RKO (cell line): ENCODE results near the gene VARS2.
"Not testable (repeated sequence)": the region's sequence is repeated elsewhere in the genome, so short reads cannot be mapped to it uniquely, and the experiment has no call there.

ENCODE experiments used
- DNase-seq: peaks from one replicate; pipeline ENCODE4 v3.0.0-alpha.2; 2016; ENCODE audit warnings: low spot score

Gene VARS2

GRCh38 chr6:30898750-30899360 lies 15.2 kb upstream of the VARS2 start:
- no peak for DNase-seq

DNA sequence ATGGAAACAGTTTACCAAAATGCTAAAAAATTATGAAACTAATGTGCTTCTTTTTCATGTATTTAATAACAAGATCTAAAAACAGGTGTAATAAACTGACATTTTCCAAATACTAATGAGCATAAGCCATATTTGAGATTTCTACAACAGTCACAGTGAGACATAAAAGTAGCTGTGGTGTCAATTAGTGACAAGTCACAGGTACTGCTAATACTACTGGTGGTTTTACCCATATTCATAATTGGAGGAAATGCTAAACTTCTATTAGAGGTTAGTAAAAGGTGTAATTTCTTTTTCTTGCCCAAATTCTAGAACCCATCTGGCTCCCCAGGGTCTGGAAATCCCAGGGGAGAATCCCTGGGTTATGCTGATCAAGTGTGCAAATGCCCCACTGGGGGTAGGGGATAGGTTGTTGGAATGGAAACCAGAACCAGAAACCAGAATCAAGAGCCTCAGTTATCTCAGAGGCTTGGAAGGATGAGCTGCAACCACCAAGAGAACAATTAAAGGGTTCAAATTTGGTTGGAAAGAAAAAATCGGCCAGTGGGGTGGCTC lies 13.1 kb upstream of the VARS2 start:
- DNase-seq: no peak

- no peak for DNase-seq
Observed at GRCh38 chr6:30901436-30901835, 12.6 kb upstream of the VARS2 start.

DNA sequence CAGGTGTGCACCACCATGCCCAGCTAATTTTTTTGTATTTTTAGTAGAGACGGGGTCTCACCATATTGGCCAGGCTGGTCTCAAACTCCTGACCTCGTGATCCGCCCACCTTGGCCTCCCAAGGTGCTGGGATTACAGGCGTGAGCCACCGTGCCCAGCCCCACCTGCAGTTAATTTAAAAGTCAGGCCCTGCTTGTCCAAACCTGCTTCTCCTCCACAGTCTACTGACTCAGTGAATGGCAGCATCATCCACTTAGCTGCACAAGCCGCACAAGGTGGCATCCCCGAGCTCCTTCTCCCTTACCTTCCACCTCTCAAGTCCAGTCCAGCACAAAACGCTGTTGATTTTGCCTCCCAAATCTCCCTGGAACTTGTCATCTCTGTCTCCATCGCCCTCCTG lies 11.8 kb upstream of the VARS2 start:
- DNase-seq: not testable (repeated sequence)

DNA sequence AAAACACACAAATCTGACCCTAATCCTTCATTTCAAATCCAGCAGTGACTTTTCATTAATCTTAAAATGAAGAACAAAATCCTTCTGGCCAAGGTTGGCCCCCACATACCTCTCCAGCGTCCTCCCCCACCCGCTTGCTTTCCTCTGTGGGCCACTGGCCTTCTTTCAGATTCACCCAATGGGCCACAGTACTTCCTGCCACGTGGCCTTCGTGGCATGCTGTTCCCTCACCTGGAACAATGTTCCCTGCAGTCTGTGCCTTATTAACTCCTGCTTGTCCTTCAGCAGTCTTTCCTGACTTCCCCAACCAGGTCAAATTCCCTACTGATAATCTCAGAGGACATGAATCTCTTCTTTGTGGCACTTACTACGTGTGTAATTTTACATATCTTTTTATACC lies 11.3 kb upstream of the VARS2 start:
- no peak for DNase-seq

GRCh38 chr6:30903236-30903635 lies 10.8 kb upstream of the VARS2 start:
- no peak for DNase-seq

- DNase-seq: not testable (repeated sequence)
Observed at GRCh38 chr6:30907290-30907757, 6.7 kb upstream of the VARS2 start.

- DNase-seq: peak; percentile 99
Observed at GRCh38 chr6:30907758-30908591, 6.1 kb upstream of the VARS2 start, which contains the start of gene GTF2H4. GTF2H4 (plus strand) TSS chr6:30908207.

- DNase-seq: no peak
Observed at GRCh38 chr6:30908700-30909099, 5.3 kb upstream of the VARS2 start.

GRCh38 chr6:30910473-30910872 lies 3.6 kb upstream of the VARS2 start:
- not testable (repeated sequence) for DNase-seq

GRCh38 chr6:30912746-30913520 lies 1.1 kb upstream of the VARS2 start:
- DNase-seq: no peak

GRCh38 chr6:30913721-30914075 lies 340 bp upstream of the VARS2 start:
- no peak for DNase-seq

- no peak for DNase-seq
Observed at GRCh38 chr6:30914854-30915590, 984 bp downstream of the VARS2 start.

DNA sequence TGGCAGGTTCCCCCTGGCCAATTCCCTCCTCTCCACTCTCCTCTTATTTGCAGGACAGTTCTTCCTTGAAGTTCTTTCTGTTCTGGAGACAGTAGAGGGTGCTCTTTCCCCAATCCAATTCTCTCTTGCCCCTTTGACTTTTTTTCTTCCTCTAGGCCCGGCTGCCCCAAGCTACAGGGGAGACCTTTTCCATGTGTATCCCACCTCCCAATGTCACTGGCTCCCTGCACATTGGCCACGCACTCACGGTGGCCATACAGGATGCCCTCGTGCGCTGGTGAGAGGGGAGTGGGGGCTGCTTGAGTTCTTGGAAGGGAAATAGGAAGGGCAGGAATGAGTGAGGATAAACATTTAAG lies 1.5 kb downstream of the VARS2 start:
- peak; percentile 75 for DNase-seq

- no peak for DNase-seq
Observed at GRCh38 chr6:30917041-30917440, 3.0 kb downstream of the VARS2 start.

DNA sequence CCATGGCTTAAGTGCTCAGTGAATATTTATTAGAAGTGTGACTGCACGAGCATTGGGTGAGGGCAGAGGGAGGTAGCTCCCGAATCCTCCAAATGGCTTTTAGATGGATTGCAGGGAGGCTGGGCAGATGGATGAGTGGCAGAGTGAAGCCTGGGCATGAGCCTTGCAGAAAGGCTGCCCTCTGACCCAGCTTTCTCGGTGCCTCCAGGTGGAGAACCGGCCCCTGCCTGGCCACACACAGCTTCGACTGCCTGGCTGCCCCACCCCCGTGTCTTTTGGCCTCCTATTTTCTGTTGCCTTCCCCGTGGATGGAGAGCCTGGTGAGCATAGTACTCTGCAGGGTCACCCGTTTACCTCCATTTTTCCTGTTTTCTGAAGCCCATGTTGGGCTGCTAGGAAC lies 3.4 kb downstream of the VARS2 start:
- DNase-seq: no peak

GRCh38 chr6:30918670-30919069 lies 4.6 kb downstream of the VARS2 start:
- DNase-seq: no peak

- no peak for DNase-seq
Observed at GRCh38 chr6:30922447-30922852, 8.4 kb downstream of the VARS2 start.

DNA sequence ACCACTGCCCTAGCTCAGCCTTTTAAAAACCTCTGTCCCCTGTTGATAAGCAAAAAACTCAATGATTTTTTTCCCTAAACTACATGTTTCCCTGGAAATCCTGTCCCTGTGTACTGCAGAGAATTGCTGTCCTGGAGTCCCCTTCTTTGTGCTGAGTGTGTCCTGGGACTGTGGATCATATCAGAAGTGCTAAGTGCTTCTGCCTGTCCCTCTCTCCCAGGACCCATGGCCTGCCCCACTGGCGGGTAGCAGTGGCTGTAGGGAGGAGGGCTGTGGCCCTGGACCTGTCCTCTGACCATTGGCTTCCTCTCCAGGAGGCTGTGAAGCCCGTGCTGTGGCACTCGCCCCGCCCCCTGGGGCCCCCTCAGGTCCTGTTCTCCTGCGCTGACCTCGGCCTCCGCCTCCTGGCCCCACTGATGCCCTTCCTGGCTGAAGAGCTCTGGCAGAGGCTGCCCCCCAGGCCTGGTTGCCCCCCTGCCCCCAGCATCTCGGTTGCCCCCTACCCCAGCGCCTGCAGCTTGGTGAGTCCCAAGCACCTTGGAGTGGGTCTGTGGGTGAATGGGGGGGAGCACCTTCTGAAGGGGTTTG lies 10.1 kb downstream of the VARS2 start:
- DNase-seq: not testable (repeated sequence)

DNA sequence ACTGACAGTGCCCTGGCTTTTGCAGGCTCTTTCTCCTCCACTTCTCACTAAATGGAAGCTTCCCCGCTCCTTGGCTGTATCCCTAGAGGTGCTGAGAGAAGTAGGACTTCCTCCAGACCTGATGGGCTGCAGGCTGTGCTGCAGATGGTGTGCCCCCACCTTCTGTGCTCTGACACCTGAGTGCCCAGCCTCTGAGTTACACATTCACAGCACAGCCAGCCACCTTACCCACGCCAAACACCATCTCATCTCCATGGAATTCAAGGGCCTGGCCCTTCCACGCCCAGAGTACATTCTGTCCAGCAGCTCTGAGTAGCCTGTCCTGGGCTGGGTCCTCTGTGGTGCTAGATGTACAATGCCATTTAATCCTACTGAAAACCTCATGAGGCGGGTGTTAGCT lies 12.6 kb downstream of the VARS2 start:
- no peak for DNase-seq

DNA sequence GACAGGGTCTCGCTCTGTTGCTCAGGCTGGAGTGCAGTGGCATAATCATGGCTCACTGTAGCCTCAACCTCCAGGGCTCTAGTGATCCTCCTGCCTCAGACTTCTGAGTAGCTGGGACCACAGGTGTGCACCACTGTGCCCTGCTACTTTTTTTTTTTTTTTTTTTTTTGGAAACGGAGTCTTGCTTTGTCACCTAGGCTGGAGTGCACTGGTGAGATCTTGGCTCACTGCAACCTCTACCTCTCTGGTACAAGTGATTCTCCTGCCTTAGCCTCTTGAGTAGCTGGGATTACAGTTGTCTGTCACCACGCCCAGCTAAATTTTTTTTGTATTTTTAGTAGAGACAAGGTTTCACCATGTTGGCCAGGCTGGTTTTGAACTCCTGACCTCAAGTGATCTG lies 13.0 kb downstream of the VARS2 start:
- not testable (repeated sequence) for DNase-seq
